HG03108 (cell line): ENCODE measurements around the gene INPP5A.

Experiments
- ATAC-seq: cut with Tn5 transposase; IDR thresholded peaks from one replicate; pipeline ENCODE4 v1.9.1; 2021; ENCODE audit warnings: moderate library complexity; ENCODE audit not compliant: unreplicated experiment

The INPP5A gene

DNA sequence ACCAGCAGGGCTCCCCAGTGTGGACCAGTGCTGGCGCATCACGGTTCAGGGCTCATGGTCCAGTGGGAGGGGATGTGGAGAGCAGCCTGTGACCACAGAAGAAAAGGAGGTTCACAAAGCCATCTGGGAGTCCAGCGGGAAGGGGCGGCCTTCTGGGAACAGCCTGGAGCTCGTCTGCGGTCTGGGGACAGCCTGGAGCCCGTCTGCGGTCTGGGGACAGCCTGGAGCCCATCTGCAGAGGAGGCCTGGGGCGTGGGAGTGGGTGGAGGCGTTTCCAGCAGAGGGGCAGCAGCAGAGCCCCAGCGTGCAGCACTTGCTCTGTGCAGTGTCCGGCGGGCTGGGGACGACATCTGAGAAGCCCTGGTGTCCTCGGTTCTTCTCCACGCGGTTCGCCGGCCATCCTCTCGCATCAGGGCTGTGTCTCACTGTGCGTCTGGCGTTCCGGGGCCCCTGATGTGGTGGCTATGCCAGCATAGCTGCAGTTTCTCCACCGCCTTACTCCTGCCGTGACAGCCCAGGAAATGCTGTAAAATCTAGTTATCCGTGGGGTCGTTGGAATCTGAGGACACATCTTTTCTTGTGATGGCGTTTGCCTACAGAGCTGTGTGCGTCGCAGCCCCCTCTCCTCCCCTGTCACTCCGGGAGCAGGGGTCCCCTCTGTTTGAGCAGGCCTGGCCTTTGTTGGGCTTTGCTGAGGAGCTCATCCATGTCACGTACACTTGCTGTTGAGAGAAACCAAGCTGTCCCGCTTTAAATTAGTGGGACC, 104.6 kb downstream of the INPP5A start:
- ATAC-seq: no peak

DNA sequence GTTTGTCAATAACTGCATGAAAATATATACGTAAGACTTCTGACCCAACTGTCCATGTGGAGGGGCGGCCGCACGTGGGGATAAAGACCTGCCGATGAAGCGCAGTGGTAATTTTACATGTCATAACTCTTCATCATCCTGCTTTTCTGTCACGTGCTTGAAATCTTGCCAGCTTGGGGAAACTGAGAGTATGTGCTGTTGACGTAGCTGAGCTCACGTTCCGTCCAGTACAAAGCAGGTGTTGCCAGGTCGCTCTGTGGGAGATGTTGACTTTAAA, 105.1 kb downstream of the INPP5A start:
- ATAC-seq: no peak

DNA sequence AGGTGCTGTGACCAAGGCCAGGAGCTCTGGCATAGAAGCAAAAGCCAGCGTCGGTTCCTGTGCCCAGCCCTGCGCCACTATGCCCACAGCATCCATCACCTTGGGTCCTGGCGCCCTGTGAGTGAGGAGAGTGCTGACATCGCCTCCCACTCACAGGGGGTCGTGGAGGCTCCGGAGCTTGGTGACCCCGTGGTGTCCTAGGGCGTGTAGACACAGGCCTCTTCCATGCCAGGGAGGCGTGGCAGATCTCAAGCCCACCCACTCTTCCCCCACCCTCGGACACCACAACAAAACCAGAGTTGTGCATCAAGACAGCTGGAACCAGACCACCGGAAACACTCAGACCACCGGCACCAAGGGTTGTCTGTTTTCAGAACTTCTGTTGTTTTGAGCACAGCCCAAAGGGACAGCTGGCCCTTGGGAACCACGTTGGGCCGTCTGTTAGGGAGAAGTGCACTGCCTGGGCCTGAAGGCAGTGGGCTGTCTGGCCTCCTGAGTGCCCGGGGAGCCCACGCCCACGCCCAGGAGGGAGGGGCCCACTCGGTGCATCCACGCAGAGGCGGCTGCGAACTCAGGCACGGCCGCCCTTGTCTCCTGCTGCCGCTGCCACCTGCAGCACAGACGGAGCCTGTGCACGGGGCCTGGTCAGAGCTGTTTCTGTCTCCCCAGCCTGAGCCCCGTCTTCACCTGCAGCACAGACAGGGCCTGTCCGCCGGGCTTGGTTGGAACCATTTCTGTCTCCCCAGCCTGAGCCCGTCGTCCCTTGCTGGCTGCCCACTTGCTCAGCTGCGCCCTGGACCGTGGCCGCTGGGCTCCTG, 106.3 kb downstream of the INPP5A start:
- ATAC-seq: no peak

DNA sequence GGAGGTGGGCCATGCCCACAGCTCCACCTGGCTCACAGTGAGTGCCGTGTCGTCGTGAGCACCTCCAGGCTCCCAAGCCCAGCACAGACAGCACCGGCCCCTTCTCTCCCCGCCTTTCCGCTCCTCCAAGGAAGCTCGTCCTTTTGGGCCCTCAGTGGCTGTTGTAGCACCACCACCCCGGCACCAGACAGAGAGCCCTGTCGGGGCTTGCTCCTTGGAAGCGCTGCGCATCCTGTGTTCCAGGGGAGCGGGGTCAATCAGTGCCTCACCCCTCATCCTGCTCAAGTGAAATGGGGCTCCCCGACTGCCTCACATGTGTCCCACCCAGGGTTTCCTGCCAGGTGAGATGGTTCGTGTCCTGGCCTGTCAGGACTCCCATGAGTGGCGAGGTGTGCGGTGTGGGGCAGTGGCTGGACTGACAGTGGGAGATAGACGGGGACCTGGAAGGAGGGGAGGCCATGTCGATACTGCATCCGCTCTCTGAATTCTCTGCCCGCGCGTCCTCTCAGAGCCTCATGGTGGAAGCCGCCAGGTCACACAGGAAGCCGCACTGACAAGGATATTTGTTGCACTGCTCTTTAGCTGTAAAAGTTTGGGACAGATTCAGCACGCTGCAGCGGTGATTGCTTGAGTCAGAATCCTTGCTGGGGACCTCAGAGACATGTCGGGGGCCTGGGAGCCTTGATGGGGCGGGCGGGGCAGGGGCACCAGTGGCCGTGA, 107.1 kb downstream of the INPP5A start:
- no peak for ATAC-seq

DNA sequence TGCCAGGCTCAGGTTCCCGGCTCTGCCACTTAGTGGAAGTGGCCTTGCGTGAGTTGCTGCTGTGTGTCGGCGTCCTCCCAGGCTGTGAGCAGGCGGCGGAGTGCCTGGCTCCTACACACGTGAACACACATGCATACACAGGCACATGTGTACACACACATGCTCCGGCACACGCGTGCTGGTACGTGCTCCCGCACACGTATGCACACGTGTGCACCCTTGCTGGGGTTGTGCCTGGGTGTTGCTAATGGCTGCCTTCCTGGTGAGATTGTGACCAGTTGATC, 107.6 kb downstream of the INPP5A start:
- ATAC-seq: no peak

DNA sequence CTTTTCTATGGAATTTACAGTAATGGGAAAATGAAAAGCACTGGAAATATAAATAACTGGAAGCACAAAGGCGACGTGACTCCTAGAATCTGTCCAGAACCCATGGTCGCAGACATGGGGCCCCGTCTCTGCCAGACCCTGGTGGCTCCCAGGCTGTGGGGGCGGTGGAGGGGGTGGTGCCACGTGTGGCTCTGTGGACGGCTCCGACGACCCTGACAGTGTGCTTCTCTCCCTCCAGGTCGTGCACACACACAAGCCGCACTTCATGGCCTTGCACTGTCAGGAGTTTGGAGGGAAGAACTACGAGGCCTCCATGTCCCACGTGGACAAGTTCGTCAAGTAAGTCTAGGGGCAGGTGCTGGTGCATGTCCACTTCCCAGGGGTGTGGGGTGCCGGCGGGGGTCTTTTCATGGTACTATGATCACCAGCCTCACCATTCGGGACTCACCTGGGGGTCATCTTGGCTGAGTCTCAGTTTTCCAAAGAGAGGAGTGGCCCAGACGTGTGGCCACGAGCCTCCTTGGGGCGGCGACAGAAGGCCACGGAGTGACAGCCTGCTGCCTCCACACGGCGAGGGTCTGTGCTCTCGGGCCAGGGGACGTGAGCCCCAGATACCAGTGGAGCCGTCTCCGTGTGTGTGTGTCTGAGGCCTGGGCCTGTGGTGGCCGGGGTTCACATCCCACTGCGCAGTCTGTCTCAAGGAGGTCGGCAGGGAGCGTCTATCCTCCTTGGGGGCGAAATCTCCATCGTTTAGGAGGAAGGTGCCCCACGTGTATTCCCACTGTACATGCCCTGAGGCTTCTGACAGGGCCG, 108.2 kb downstream of the INPP5A start:
- ATAC-seq: no peak

DNA sequence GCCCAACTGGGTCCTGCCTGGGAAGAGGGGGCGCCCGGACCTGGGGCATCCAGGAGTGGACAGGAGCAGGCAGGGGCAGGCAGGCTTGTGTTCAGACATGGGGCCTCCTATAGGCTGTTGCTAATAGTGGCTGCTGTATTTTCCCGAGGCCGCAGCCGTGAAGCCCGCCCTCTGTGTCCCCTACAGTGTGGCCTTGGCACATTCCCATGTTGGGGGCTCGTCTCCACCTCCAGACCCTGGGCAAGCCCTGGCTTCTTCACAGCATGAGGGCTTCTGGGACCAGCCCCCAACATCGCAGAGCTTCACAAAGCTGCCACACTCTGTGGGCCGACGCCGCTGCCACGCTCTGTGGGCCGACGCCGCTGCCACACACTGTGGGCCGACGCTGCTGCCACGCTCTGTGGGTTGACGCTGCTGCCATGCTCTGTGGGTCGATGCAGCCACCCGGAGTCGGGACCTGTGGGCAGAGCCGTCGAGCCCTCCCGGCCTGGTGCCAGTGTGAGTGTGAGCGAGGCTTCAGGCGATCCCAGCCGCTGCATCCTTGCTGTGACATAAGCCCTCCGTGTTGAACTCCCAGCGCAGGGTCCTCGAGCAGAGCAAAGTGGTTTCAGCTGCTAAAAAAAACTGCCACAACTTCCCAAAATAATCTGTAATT, 109.0 kb downstream of the INPP5A start:
- no peak for ATAC-seq

DNA sequence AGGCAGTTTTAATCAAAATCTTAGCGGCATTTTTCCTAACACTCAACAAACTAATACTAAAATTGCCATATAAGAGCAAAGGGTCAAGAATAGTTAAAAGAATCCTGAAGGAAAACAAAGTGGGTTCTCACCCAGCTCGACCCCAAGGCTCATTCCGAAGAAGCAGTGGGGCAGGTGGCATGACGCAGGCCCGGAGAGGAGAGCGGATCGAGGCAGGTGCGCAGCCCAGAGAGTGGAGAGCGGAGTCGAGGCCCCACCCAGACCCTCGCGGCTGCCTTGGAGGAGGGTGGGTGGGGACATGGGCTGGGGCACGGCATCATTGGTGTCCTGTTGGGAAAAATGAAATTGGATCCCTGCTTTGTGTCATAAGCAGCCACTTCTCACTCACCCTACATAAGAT, 109.8 kb downstream of the INPP5A start:
- no peak for ATAC-seq

DNA sequence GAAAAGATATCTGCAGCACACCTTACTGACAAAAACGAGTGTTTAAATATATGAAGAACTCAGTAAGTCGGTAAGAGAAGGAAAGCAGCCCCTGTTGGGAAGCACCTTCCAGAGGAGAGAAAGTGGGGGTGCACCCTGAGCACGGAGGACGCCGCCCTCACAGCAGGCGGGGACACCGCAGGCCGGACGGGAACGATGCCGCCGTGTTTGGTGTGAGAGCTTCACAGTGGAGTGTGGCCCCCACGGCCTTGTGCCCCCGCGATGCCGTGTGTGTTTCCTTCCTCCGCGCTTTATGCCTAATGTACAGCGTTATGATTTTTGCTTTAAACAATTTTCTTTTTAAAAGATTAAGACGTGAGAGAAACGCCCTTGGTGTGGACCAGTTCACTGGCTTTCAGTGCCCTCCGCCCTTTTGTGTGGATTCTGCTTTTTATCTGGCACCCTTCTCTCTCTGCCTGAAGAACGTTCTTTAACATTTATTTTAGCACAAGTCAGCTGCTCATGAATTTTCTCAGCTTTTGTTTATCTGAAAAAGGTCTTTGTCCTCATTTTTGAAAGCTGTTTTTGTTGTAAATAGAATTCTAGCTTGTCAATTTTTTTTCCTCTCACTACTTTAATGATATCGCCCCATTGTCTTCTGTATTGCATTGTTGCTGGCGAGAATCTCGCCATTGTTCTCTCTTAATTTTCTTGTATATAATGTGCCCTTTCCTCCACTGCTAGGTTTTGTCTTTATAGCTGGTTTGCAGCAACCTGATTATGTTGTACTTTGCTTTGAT, 110.7 kb downstream of the INPP5A start:
- ATAC-seq: no peak

DNA sequence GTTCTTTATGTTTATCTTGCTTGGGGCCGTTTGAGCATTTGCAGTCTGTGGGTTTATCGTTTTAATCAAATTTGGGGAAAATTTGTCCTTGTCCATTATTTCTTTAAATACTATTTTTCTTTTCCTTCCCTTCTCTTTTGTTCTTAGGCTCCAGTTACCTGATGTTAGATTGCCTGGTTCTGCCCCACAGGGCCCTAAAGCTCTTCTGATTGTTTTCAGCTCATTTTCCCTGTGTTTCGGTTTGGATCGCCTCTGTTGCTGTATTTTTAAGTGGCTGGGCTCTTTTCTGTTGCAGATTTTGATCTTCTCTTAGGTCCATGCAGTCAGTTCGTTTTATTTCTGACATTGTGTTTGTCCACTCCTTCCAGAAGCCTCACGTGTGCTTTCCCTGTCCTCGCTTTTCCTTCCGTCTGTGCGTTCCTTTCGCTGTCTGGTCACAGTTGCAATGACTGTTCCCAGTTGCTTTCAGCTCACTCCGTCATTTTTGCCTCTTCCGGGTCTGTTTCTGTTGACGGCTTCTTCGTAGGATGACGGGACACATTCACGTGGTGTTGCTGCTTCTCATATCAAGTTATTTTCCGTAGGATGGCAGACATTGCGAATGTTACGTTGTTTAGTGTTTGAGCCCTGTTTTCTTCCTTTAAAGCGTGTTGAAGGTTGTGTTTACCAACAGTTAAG, 111.4 kb downstream of the INPP5A start:
- no peak for ATAC-seq

DNA sequence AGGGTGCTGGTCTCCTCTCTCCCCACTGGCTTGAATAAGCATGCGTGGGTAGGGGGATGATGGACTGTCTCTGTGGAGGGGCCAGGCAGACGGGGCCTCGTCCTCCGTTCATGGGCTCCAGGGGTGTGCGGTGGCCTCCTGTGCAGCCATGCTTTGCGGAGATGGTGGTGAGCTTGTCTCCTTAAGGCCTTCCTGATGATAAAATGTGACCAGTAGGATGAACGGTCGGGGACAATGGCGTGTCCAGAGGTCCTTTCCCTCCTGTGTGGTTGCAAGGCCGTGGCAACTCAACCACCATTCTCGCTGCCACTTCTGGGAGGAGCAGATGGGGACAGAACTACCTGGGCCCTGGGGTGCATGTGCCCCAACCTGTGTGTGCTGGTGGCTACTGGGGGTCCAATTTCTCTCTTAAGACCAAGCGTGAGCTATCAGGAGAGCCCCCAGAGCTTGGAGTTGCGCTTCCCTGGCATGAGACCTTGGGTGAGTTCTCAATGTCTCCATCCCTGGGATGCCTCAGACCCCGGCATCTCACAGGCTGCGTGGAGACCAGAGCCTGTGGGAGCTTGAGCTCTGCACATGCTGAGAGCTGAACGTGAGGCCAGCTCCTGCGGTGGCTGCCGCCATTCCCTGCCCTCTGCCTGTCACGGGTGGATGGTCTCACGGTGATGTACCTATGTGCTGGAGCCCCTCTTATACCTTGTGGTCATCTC, 112.2 kb downstream of the INPP5A start:
- no peak for ATAC-seq

DNA sequence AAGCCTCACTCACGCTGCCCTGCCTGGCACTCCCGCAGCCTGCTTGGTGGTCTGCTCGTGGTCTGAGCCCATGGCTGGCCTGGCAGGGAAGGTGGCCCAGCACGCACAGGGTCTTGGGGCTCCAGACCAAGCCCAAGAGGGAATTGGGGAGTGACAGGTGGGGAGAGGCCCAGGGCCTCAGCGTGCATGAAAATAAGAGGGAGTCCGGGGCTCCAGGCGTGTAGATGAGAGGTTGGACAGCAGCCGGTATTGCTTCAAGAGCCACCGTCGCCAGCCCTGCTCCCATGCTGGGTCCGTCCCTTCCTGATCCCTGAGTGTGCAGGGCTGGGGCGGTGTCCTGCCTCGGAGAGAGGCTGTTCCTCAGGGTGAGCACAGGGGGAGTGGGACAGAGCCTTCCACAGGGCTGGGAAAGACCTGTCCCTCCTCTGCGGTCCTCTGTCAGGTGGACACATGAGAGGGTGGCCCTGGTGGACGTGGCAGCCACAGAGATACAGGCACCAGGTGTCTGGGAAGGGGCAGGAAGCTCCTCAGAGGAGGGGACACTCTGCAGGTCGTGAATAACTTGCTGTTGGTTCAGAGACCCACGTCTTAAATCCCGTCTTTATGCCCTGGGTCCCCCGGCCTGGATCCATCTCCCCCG, 113.1 kb downstream of the INPP5A start:
- ATAC-seq: no peak

DNA sequence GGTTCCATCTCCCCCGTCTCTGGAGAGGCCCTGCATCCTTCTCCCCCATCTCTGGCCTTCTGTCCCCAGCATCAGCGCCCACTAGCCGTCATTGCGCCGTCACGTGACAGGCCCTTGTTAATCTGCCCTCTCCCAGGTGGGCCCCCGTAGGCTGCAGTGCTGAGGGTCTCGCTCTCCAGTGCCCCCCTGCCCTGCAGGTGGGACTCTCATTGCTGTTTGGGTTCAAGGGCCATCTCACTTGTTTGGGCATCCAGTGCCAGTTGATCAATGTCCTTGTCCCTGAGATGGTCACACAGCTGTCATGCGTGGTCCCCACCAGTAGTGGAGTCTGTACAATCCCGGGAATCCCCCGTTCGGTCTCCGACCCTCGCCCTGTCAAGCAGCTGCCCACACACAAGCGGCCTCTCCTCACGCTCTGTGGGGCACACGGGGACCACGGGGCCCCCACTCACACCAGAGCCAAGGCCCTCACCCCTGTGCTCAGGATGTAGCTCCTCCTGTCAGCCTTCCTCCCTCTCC, 114.0 kb downstream of the INPP5A start:
- ATAC-seq: no peak

DNA sequence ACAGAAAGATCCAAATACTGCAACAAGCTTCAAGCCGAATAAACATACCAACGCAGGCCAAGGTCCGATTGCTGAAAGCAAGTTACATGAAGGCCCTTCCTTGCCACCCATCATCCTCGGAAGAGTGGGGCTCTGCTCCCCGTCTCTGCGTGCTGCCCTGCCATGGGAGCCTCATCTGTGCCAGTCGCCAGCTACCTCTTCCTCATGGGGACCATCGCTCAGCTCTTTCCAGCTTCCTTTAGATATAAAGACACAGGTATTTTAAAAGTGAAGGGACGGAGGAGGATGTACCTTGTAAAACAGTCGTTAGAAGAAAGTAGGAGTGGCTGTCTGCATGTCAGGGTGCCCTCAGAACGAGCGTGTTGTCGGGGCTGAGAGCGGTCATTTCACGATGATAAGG, 114.9 kb downstream of the INPP5A start:
- no peak for ATAC-seq

DNA sequence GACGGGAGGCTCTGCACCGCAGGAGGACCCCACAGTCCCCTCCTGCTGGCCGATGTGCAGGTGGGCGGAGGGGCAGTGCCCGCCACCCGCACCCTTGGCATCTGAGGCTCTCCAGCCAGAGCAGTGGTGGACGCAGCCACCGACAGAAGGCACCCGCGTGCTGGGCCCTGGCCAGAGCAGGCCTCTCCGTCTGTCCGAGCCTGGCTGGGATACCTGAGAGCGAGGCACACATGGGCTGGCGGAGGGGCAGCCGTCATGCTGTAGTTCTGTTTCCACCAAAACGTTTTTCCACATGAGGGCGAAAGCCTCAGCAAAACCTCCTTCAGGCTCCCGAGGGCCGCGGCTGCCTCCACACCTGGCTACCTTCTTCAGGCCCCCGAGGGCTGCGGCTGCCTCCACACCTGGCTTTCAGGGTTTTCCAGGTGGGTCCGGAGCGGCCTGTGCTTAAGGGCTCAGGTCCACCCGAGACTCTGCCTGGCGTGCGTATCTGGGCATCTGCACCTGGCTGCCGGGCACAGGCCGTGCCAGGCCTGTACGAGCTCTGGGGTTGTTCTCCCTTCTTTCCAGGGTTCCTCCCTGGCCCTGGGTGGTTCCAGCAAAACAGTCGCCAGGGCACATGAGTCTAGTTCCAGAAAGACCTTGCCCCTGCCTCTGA, 115.5 kb downstream of the INPP5A start:
- no peak for ATAC-seq

DNA sequence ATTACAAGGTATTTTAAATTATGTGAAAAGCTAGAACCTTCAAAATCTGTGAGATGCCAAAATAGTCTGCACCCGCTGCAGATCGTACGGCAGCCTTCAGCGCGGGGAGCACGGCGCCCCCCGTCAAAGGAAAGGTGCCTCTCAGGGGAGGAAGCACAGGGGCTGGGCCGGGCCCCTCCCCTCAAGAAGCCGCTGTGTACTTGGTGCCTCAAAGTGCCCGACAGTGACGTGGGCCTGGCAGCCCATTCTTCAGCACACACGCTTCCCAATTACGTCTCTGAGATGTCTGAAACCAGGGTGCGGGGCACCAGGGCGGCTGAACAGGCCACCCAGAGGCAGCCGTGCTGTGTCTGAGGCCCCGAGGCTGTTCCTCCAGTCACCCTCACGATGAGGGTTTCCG, 116.1 kb downstream of the INPP5A start:
- no peak for ATAC-seq

DNA sequence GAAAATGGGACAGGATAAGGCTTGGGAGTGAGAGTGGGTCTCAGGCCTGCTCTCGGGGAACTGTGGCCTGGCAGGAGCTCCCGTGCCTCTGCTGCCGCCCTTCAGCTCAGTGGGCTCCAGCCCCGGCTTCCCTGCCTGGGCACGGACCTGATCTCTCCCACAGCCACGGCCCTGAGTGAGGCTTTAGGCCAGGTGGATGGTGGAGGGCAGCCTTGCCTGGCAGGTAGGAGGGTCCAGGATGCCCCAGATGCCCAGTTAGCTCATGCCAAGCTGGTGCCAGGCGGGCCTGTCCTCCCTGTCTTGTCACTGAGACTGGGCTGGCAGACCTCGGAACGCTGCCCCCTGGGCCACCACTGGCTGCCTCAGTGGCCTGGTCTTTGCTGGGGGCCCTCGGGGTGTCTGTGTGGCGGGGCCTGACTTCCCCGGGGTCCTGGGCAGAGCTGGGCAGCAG, 116.6 kb downstream of the INPP5A start:
- ATAC-seq: no peak
